HCT116 (cell line): ENCODE measurements around the gene C4orf50.

Experiments used
- CEBPB ChIP-seq: IDR thresholded peaks from 2 replicates; pipeline ENCODE4 v1.6.1; 2012; ENCODE audit warnings: low read depth
- CTCF ChIP-seq, 3 experiments: fragments of 200-600 bp in 1 of 3; sonication (generic) in 1 of 3; IDR thresholded peaks in 2 of 3; conservative IDR thresholded peaks in 1 of 3; 2 replicates each; pipeline ENCODE4 v1.5.1; 2012 to 2017; ENCODE audit warnings: low read depth in 2 of 3, low read length in 2 of 3, antibody characterized with exemption in 1 of 3, borderline replicate concordance in 1 of 3, control low read depth in 1 of 3, mild to moderate bottlenecking in 1 of 3, mixed read lengths in 1 of 3, mixed run types in 1 of 3, moderate library complexity in 1 of 3; ENCODE audit not compliant: insufficient read depth in 1 of 3
- EZH2 ChIP-seq: fragments of 200-600 bp; sonication (generic); IDR thresholded peaks from 2 replicates; pipeline ENCODE4 v1.6.1; 2017; ENCODE audit warnings: antibody characterized with exemption, mixed run types
- POLR2A ChIP-seq: IDR thresholded peaks from 2 replicates; pipeline ENCODE4 v1.7.0; 2011; ENCODE audit warnings: borderline replicate concordance; ENCODE audit not compliant: insufficient read depth, insufficient read length; ENCODE audit errors: extremely low read depth
- POLR2AphosphoS5 ChIP-seq: IDR thresholded peaks from 2 replicates; pipeline ENCODE4 v1.6.1; 2011; ENCODE audit warnings: mild to moderate bottlenecking, low read depth, low read length, moderate library complexity
- SIN3A ChIP-seq: IDR thresholded peaks from 2 replicates; pipeline ENCODE4 v1.6.1; 2012; ENCODE audit warnings: low read depth
- SP1 ChIP-seq: IDR thresholded peaks from 2 replicates; pipeline ENCODE4 v1.6.1; 2012; ENCODE audit warnings: low read depth
- TCF7L2 ChIP-seq: IDR thresholded peaks from 2 replicates; pipeline ENCODE4 v1.7.0; 2011; ENCODE audit warnings: borderline replicate concordance, inconsistent platforms; ENCODE audit not compliant: insufficient read depth, insufficient read length; ENCODE audit errors: extremely low read depth
- YY1 ChIP-seq: IDR thresholded peaks from 2 replicates; pipeline ENCODE4 v1.6.1; 2011; ENCODE audit warnings: low read length, low read depth, moderate library complexity, mild to moderate bottlenecking; ENCODE audit not compliant: insufficient replicate concordance; ENCODE audit errors: extremely low read depth
- ZBTB33 ChIP-seq: IDR thresholded peaks from 2 replicates; pipeline ENCODE4 v1.6.1; 2011; ENCODE audit warnings: mild to moderate bottlenecking, low read length, moderate library complexity; ENCODE audit not compliant: insufficient replicate concordance; ENCODE audit errors: extremely low read depth
- TF ChIP-seq, protein P1 (sequence below): IDR thresholded peaks from 2 replicates; pipeline ENCODE4 v1.6.1; 2012

DNA sequence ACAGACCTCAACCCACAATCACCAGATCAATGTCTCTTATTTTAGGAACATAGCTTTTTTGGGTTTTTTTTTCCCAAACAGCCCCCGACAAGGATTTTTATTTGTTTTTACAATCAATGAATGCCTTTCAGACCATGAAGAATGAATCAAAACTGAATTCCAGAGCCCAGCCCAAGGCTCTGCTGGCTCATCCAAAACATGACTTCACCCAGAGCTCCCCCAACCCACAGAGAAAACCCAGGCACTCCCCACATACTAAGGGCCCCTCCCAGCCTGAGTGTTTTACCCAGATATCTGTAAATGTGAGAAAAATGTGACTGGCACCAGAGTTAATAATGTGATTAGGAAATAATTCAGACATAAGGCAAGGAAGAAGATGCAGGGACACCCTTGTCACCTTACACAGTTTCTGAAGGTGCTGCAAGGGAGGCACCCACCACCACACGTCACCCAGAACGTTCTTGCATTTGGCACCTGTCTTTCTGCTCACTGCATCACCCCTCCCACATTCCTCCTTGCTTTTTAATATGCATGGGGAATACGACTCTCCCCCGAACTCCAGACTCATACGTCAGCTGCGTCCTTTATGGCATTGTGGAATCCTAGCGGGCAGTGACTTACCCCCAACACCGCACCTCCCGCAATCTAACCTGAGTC lies 47.8 kb upstream of the C4orf50 start:
- TF ChIP-seq POLR2AphosphoS5, result no peak
- no peak for TF ChIP-seq CTCF (IDR thresholded peaks at IDR 0.05 in 2 of 3, conservative IDR thresholded peaks at IDR 0.05 in 1 of 3; ENCODE audit: borderline replicate concordance in 1 of 3, insufficient read depth in 1 of 3, low read depth in 2 of 3, low read length in 2 of 3)
- TF ChIP-seq TCF7L2, result no peak
- TF ChIP-seq, protein P1, sequence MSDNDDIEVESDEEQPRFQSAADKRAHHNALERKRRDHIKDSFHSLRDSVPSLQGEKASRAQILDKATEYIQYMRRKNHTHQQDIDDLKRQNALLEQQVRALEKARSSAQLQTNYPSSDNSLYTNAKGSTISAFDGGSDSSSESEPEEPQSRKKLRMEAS, result no peak
- no peak for TF ChIP-seq ZBTB33
- TF ChIP-seq CEBPB, result no peak
- TF ChIP-seq EZH2, result no peak
- TF ChIP-seq POLR2A, result no peak
- TF ChIP-seq SIN3A, result no peak
- TF ChIP-seq SP1, result no peak
- no peak for TF ChIP-seq YY1
